Measurements from ENCODE around the gene KCNAB2. TPM values are rescaled to one million over a fixed set of nuclear protein-coding genes. Genes with fewer than 3 reads are reported as not detected.

KCNAB2 gene
- total RNA-seq, 3 donors from 2014 or later: 6.9 to 19.8 (median 9.8) TPM

- H3K9me3 ChIP-seq: peaks cover 0 to 13% of the 10 kb centered on the region in 2 donors
- intact Hi-C loops (cut with DNase I; ENCODE audit: low total_unique reads): no loop called here
- no peak overlapping the region for H3K27ac ChIP-seq
- no peak for TF ChIP-seq POLR2AphosphoS5 (IDR thresholded peaks at IDR 0.05)
- no peak for TF ChIP-seq CTCF (IDR thresholded peaks at IDR 0.05)
- TF ChIP-seq POLR2A (IDR thresholded peaks at IDR 0.05): no peak
- no peaks in the 10 kb centered on the region for H3K36me3 ChIP-seq
- H3K4me1 ChIP-seq: no peaks in the 10 kb centered on the region
- DNase-seq (ENCODE audit: low spot score in 2 of 2): no peak
- no peak overlapping the region for H3K4me3 ChIP-seq
- peaks cover 0 to 14% of the 10 kb centered on the region in 2 donors for H3K27me3 ChIP-seq
These were observed 67.4 kb downstream of the KCNAB2 start for GRCh38 chr1:6113116-6113515.

- H3K27ac ChIP-seq: no peak overlapping the region
- H3K27me3 ChIP-seq: peaks cover 0 to 14% of the 10 kb centered on the region in 2 donors
- intact Hi-C loops (cut with DNase I; ENCODE audit: low total_unique reads): no loop called here
- no peak for DNase-seq (ENCODE audit: low spot score in 2 of 2)
- H3K9me3 ChIP-seq: peaks cover 0 to 13% of the 10 kb centered on the region in 2 donors
- H3K36me3 ChIP-seq: no peaks in the 10 kb centered on the region
- no peaks in the 10 kb centered on the region for H3K4me1 ChIP-seq
- TF ChIP-seq POLR2AphosphoS5 (IDR thresholded peaks at IDR 0.05) (no peak), CTCF (IDR thresholded peaks at IDR 0.05) (no peak), POLR2A (IDR thresholded peaks at IDR 0.05) (no peak)
- no peak overlapping the region for H3K4me3 ChIP-seq
These were observed 68.1 kb downstream of the KCNAB2 start for GRCh38 chr1:6113745-6114144.

GRCh38 chr1:6116137-6116536 is 70.4 kb downstream of the KCNAB2 start:
- DNase-seq (ENCODE audit: low spot score in 2 of 2): no peak
- H3K36me3 ChIP-seq: no peaks in the 10 kb centered on the region
- peaks cover 0 to 13% of the 10 kb centered on the region in 2 donors for H3K9me3 ChIP-seq
- no peak overlapping the region for H3K27ac ChIP-seq
- no peak overlapping the region for H3K4me3 ChIP-seq
- no peaks in the 10 kb centered on the region for H3K27me3 ChIP-seq
- intact Hi-C loops (cut with DNase I; ENCODE audit: low total_unique reads): no loop called here
- H3K4me1 ChIP-seq: no peaks in the 10 kb centered on the region
- no peak for TF ChIP-seq CTCF (IDR thresholded peaks at IDR 0.05)
- no peak for TF ChIP-seq POLR2A (IDR thresholded peaks at IDR 0.05)

GRCh38 chr1:6117064-6117463 is 71.4 kb downstream of the KCNAB2 start:
- intact Hi-C loops (cut with DNase I; ENCODE audit: low total_unique reads): no loop called here
- TF ChIP-seq POLR2AphosphoS5 (IDR thresholded peaks at IDR 0.05) (no peak), POLR2A (IDR thresholded peaks at IDR 0.05) (no peak), CTCF (IDR thresholded peaks at IDR 0.05) (no peak)
- H3K27me3 ChIP-seq: no peaks in the 10 kb centered on the region
- H3K4me1 ChIP-seq: no peaks in the 10 kb centered on the region
- peaks cover 0 to 13% of the 10 kb centered on the region in 2 donors for H3K9me3 ChIP-seq
- H3K4me3 ChIP-seq: no peak overlapping the region
- no peak overlapping the region for H3K27ac ChIP-seq
- DNase-seq (ENCODE audit: low spot score in 2 of 2): no peak
- H3K36me3 ChIP-seq: no peaks in the 10 kb centered on the region

GRCh38 chr1:6117624-6118023 is 71.9 kb downstream of the KCNAB2 start:
- H3K27ac ChIP-seq: no peak overlapping the region
- no peaks in the 10 kb centered on the region for H3K36me3 ChIP-seq
- no peak for DNase-seq (ENCODE audit: low spot score in 2 of 2)
- H3K4me1 ChIP-seq: no peaks in the 10 kb centered on the region
- peaks cover 0 to 13% of the 10 kb centered on the region in 2 donors for H3K9me3 ChIP-seq
- no peak for TF ChIP-seq POLR2AphosphoS5 (IDR thresholded peaks at IDR 0.05)
- intact Hi-C loops (cut with DNase I; ENCODE audit: low total_unique reads): no loop called here
- H3K4me3 ChIP-seq: no peak overlapping the region
- no peaks in the 10 kb centered on the region for H3K27me3 ChIP-seq

GRCh38 chr1:6118415-6118814 is 72.7 kb downstream of the KCNAB2 start:
- TF ChIP-seq POLR2AphosphoS5 (IDR thresholded peaks at IDR 0.05): no peak
- no peak for TF ChIP-seq POLR2A (IDR thresholded peaks at IDR 0.05)
- TF ChIP-seq CTCF (IDR thresholded peaks at IDR 0.05): no peak
- no peak overlapping the region for H3K4me3 ChIP-seq
- peaks cover 0 to 13% of the 10 kb centered on the region in 2 donors for H3K9me3 ChIP-seq
- no peaks in the 10 kb centered on the region for H3K36me3 ChIP-seq
- no peaks in the 10 kb centered on the region for H3K27me3 ChIP-seq
- no peaks in the 10 kb centered on the region for H3K4me1 ChIP-seq
- H3K27ac ChIP-seq: no peak overlapping the region
- intact Hi-C loops (cut with DNase I; ENCODE audit: low total_unique reads): no loop called here
- DNase-seq (ENCODE audit: low spot score in 2 of 2): no peak

Measured in breast epithelium (tissue), 4 donors.